T-helper 9 cell (primary cell): ENCODE measurements around the gene GREB1.

Source experiments
- DNase-seq: peaks from one replicate; pipeline ENCODE4 v3.0.0-alpha.2; 2020

Gene GREB1

GRCh38 chr2:11615209-11615608 is 81.4 kb downstream of the GREB1 start:
- DNase-seq = no peak

GRCh38 chr2:11616097-11616687 is 82.3 kb downstream of the GREB1 start:
- DNase-seq = no peak

GRCh38 chr2:11616851-11617415 is 83.1 kb downstream of the GREB1 start:
- no peak for DNase-seq

- DNase-seq = no peak
Observed at GRCh38 chr2:11617527-11617926, 83.7 kb downstream of the GREB1 start.

- DNase-seq = no peak
Observed at GRCh38 chr2:11617984-11618707, 84.3 kb downstream of the GREB1 start.

GRCh38 chr2:11618708-11619062 is 84.8 kb downstream of the GREB1 start:
- DNase-seq = no peak

- DNase-seq = no peak
Observed at GRCh38 chr2:11621410-11621809, 87.6 kb downstream of the GREB1 start.

GRCh38 chr2:11622611-11623010 is 88.8 kb downstream of the GREB1 start:
- no peak for DNase-seq

- no peak for DNase-seq
Observed at GRCh38 chr2:11624893-11625292, 91.0 kb downstream of the GREB1 start.

- DNase-seq = no peak
Observed at GRCh38 chr2:11625671-11626070, 91.8 kb downstream of the GREB1 start.

- DNase-seq = no peak
Observed at GRCh38 chr2:11628675-11629074, 94.8 kb downstream of the GREB1 start.

GRCh38 chr2:11629215-11629614 is 95.4 kb downstream of the GREB1 start:
- DNase-seq = no peak

GRCh38 chr2:11629851-11630250 is 96.0 kb downstream of the GREB1 start:
- no peak for DNase-seq

- DNase-seq = no peak
Observed at GRCh38 chr2:11630855-11631254, 97.0 kb downstream of the GREB1 start.

GRCh38 chr2:11631462-11631861 is 97.6 kb downstream of the GREB1 start:
- DNase-seq = no peak

GRCh38 chr2:11633923-11634478 is 100.2 kb downstream of the GREB1 start:
- no peak for DNase-seq

GRCh38 chr2:11634584-11634983 is 100.7 kb downstream of the GREB1 start:
- no peak for DNase-seq

GRCh38 chr2:11635141-11635540 is 101.3 kb downstream of the GREB1 start:
- DNase-seq = no peak

GRCh38 chr2:11636593-11637295 is 102.9 kb downstream of the GREB1 start:
- DNase-seq = no peak

GRCh38 chr2:11637546-11637945 is 103.7 kb downstream of the GREB1 start:
- no peak for DNase-seq

- no peak for DNase-seq
Observed at GRCh38 chr2:11639503-11639902, 105.7 kb downstream of the GREB1 start.

GRCh38 chr2:11640132-11640531 is 106.3 kb downstream of the GREB1 start:
- DNase-seq = no peak

GRCh38 chr2:11642972-11643371 is 109.1 kb downstream of the GREB1 start:
- DNase-seq = no peak

GRCh38 chr2:11644293-11644692 is 110.4 kb downstream of the GREB1 start:
- no peak for DNase-seq
